ENCODE measurements around the gene ALMS1.

DNA sequence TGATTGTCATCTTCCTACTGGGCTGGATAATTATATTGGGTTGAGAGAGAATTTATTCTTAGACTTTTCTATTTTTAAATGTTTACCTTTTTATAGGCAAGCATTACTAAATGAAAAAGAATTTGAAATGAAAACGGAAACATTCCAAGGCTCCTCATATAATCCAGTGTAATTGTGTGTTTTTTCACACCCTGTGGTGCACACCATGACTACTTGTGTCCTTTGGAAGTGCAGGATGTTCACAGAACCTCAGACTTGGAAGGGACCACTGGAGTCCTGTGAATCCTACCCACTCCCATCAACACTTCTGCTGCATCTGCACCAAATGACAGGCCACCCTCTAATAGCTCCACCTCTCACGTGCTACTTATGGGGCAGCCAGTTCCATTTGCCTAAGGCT is 208.6 kb downstream of the ALMS1 start:
- TF ChIP-seq, protein P1, sequence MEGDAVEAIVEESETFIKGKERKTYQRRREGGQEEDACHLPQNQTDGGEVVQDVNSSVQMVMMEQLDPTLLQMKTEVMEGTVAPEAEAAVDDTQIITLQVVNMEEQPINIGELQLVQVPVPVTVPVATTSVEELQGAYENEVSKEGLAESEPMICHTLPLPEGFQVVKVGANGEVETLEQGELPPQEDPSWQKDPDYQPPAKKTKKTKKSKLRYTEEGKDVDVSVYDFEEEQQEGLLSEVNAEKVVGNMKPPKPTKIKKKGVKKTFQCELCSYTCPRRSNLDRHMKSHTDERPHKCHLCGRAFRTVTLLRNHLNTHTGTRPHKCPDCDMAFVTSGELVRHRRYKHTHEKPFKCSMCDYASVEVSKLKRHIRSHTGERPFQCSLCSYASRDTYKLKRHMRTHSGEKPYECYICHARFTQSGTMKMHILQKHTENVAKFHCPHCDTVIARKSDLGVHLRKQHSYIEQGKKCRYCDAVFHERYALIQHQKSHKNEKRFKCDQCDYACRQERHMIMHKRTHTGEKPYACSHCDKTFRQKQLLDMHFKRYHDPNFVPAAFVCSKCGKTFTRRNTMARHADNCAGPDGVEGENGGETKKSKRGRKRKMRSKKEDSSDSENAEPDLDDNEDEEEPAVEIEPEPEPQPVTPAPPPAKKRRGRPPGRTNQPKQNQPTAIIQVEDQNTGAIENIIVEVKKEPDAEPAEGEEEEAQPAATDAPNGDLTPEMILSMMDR (IDR thresholded peaks at IDR 0.05) = no peak
- TF ChIP-seq POLR2A (IDR thresholded peaks at IDR 0.05) (no peak), EP300 (IDR thresholded peaks at IDR 0.05) (no peak)
